Measurements from ENCODE around the gene H2BK1.

DNA sequence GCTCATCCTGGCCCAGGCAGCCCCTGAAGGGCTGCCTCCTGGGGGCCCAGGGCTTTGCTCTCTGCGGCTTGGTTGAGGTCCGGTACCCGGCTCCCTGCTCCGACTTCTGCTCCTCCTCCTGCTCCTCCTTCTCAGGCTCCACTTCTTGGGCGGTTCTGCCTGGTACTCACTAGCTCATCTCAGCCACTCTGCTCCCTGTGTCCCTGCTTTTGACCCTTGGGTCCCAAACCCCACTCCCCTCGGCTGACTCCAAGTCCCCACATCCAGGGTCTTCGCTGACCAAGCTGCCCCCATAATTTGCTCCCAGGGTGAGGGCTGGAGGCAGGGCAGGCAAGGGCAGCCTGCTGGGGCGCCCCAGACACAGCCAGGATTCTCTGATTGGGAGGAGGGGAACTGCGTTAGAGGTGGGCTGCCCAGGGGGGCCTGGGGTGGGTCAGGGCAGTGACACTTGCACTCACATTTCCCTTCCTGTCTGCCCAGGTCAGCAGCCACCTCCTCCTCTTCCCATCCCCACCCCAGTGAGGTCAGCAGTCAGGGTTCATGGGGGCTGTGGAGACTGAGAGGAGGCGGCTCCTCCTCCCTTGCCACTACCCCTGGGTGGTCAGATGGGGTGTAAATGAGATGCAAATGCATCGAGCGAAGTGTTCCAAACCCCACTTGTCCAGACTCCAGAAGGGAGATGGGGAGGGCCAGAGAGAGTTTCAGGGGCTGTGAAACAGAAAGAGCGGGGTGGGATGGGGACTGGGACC is 36.0 kb upstream of the H2BK1 start:
- TF ChIP-seq, protein P1, sequence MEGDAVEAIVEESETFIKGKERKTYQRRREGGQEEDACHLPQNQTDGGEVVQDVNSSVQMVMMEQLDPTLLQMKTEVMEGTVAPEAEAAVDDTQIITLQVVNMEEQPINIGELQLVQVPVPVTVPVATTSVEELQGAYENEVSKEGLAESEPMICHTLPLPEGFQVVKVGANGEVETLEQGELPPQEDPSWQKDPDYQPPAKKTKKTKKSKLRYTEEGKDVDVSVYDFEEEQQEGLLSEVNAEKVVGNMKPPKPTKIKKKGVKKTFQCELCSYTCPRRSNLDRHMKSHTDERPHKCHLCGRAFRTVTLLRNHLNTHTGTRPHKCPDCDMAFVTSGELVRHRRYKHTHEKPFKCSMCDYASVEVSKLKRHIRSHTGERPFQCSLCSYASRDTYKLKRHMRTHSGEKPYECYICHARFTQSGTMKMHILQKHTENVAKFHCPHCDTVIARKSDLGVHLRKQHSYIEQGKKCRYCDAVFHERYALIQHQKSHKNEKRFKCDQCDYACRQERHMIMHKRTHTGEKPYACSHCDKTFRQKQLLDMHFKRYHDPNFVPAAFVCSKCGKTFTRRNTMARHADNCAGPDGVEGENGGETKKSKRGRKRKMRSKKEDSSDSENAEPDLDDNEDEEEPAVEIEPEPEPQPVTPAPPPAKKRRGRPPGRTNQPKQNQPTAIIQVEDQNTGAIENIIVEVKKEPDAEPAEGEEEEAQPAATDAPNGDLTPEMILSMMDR (IDR thresholded peaks at IDR 0.05; ENCODE audit: low read depth, low read length, poor library complexity, severe bottlenecking), result no peak
- TF ChIP-seq EZH2phosphoT487 (IDR thresholded peaks at IDR 0.05; ENCODE audit: borderline replicate concordance, low read length), result no peak

Measured in DOHH2 (cell line).